ENCODE measurements around the gene KLF7.

DNA sequence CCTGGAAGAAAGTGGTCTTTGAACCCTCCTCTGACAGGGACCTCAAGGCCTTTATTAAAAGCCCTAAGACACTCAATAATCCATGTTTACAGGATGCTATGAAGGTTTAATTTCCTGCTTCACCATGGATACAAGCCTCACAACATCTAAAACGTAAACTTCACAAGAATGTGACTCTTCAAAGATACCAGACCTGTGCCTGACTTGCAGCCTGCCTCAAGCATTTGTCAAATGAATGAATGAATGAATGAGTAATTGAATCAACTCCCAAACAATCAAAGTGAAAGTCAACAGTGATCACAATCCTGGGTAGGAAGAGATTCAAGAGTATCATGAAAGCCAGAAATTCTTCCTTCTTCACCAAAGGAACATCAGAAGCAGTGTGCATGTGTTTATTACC lies 30.4 kb downstream of the KLF7 start:
- TF ChIP-seq, protein P1, sequence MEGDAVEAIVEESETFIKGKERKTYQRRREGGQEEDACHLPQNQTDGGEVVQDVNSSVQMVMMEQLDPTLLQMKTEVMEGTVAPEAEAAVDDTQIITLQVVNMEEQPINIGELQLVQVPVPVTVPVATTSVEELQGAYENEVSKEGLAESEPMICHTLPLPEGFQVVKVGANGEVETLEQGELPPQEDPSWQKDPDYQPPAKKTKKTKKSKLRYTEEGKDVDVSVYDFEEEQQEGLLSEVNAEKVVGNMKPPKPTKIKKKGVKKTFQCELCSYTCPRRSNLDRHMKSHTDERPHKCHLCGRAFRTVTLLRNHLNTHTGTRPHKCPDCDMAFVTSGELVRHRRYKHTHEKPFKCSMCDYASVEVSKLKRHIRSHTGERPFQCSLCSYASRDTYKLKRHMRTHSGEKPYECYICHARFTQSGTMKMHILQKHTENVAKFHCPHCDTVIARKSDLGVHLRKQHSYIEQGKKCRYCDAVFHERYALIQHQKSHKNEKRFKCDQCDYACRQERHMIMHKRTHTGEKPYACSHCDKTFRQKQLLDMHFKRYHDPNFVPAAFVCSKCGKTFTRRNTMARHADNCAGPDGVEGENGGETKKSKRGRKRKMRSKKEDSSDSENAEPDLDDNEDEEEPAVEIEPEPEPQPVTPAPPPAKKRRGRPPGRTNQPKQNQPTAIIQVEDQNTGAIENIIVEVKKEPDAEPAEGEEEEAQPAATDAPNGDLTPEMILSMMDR (IDR thresholded peaks at IDR 0.05) = no peak
- no peak for TF ChIP-seq POLR2A (IDR thresholded peaks at IDR 0.05)

Data from right lobe of liver (tissue), 4 donors.